Stimulated activated CD4-positive, alpha-beta T cell treated with anti-CD3 and anti-CD28 coated beads, Interleukin-12 subunit alpha, Interleukin-12 subunit beta, amount 100 ng/mL, for 4 hours (primary cell): Measurements from ENCODE around the gene LENG1.
A peak's percentile ranks its signal among the peaks of the same experiment; 100 is the strongest.
"Not testable (repeated sequence)": the region's sequence is repeated elsewhere in the genome, so short reads cannot be mapped to it uniquely, and the experiment has no call there.

Experiments used
- DNase-seq: peaks from one replicate; pipeline ENCODE4 v3.0.0-alpha.2; 2020

LENG1 gene

GRCh38 chr19:54159352-54160181, at the start of gene LENG1:
TSS of gene LENG1 (minus strand) at chr19:54159721. CDS start at chr19:54159695, 26 bp downstream.
- peak; percentile 92 for DNase-seq

- DNase-seq = no peak
These were observed 49.2 kb upstream of the LENG1 start for GRCh38 chr19:54208784-54209057.

GRCh38 chr19:54207983-54208783, 48.7 kb upstream of the LENG1 start:
- DNase-seq = peak; percentile 27

- no peak for DNase-seq
These were observed 48.1 kb upstream of the LENG1 start for GRCh38 chr19:54207676-54207982.

- DNase-seq = not testable (repeated sequence)
These were observed 47.7 kb upstream of the LENG1 start for GRCh38 chr19:54207193-54207592.

GRCh38 chr19:54206831-54207177, 47.3 kb upstream of the LENG1 start:
- no peak for DNase-seq

- DNase-seq = no peak
These were observed 46.7 kb upstream of the LENG1 start for GRCh38 chr19:54206030-54206830.

- DNase-seq = no peak
These were observed 45.4 kb upstream of the LENG1 start for GRCh38 chr19:54204767-54205468.

GRCh38 chr19:54203151-54203611, 43.7 kb upstream of the LENG1 start:
- DNase-seq = no peak

GRCh38 chr19:54201980-54202379, 42.5 kb upstream of the LENG1 start:
- DNase-seq = no peak

- DNase-seq = no peak
These were observed 41.7 kb upstream of the LENG1 start for GRCh38 chr19:54201172-54201701.

- no peak for DNase-seq
These were observed 39.9 kb upstream of the LENG1 start for GRCh38 chr19:54199401-54199800.

GRCh38 chr19:54197121-54197520, 37.6 kb upstream of the LENG1 start:
- no peak for DNase-seq

- DNase-seq = no peak
These were observed 37.0 kb upstream of the LENG1 start for GRCh38 chr19:54196536-54196935.

GRCh38 chr19:54194463-54194862, 34.9 kb upstream of the LENG1 start:
- DNase-seq = not testable (repeated sequence)

- no peak for DNase-seq
These were observed 33.5 kb upstream of the LENG1 start for GRCh38 chr19:54193011-54193410.

GRCh38 chr19:54191811-54192453, 32.4 kb upstream of the LENG1 start:
- DNase-seq = no peak

GRCh38 chr19:54191011-54191810, 31.7 kb upstream of the LENG1 start, which contains the start of gene TSEN34:
TSS of gene TSEN34 (plus strand) at chr19:54191308. CDS start at chr19:54191365, 57 bp downstream.
- DNase-seq = peak; percentile 83

GRCh38 chr19:54190503-54191010, 31.0 kb upstream of the LENG1 start:
- DNase-seq = peak; percentile 100

- peak; percentile 100 for DNase-seq
These were observed 30.4 kb upstream of the LENG1 start for GRCh38 chr19:54189735-54190502.
